Astrocyte of the cerebellum (primary cell): Measurements from ENCODE around the gene S100P.

Experiments used
- DNase-seq: peaks from one replicate; pipeline ENCODE4 v3.0.0-alpha.2; 2011; ENCODE audit warnings: low read depth
- H3K4me3 ChIP-seq: 2 replicates; pipeline ENCODE4 v1.5.1; 2011; ENCODE audit warnings: mild to moderate bottlenecking, low read depth, low read length, moderate library complexity
- in situ Hi-C: cut with HindIII; loops from 2 replicates; pipeline ENCODE4 v1.10.0; 2017; ENCODE audit warnings: low sequenced_read_pairs
- TF ChIP-seq, protein P1 (sequence below): IDR thresholded peaks from 2 replicates; pipeline ENCODE4 v1.5.1; 2012; ENCODE audit warnings: low read length, low read depth, moderate library complexity, mild to moderate bottlenecking; ENCODE audit errors: missing control alignments

Gene S100P

DNA sequence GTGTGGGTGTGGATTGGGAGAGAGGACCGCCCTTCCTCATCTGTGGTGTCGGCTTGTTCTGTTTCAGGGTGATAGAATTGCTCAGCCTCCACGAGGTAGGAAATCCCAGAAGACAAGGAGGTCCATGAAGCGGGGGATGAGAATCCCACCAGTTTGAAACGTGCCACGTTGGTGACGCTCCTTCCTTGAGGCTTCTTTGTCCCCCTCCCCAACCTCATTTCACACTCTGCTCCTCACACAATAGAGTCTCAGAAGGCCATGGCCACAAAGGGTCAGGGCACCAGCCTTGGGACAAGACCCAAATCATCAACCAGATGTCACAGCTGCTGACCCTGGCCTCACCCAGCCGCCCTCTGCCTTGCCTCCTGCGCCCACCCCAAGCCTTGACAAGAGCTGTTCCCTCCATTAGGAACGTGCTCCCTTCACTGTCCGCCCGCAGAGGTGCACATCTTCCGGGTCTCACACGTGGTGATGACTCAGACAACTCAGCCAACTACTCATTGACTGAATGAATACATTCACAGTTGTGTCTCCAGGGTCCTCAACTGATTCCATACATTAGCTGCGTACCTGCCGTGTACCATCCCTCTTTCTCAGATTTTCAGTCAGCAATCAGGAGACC is 40.6 kb downstream of the S100P start:
- in situ Hi-C loops, result no loop called here
- DNase-seq, result no peak
- TF ChIP-seq, protein P1, sequence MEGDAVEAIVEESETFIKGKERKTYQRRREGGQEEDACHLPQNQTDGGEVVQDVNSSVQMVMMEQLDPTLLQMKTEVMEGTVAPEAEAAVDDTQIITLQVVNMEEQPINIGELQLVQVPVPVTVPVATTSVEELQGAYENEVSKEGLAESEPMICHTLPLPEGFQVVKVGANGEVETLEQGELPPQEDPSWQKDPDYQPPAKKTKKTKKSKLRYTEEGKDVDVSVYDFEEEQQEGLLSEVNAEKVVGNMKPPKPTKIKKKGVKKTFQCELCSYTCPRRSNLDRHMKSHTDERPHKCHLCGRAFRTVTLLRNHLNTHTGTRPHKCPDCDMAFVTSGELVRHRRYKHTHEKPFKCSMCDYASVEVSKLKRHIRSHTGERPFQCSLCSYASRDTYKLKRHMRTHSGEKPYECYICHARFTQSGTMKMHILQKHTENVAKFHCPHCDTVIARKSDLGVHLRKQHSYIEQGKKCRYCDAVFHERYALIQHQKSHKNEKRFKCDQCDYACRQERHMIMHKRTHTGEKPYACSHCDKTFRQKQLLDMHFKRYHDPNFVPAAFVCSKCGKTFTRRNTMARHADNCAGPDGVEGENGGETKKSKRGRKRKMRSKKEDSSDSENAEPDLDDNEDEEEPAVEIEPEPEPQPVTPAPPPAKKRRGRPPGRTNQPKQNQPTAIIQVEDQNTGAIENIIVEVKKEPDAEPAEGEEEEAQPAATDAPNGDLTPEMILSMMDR, result no peak
- no peak overlapping the region for H3K4me3 ChIP-seq

DNA sequence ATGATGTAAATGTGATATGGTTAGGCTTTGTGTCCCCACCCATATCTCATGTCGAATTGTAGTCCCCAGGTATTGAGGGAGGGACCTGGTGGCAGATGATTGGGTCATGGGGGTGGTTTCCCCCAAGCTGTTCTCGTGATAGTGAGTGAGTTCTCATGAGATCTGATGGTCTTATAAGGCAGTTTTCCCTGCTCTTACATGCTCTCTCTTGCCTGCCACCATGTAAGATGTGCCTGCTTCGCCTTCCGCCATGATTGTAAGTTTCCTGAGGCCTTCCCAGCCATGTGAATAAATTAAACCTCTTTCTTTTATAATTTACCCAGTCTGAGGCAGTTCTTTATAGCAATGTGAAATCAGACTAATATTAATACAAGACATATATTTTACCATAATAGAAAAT is 46.2 kb downstream of the S100P start:
- no peak overlapping the region for H3K4me3 ChIP-seq
- TF ChIP-seq, protein P1, result no peak
- DNase-seq, result no peak
- in situ Hi-C loops, result no loop called here

DNA sequence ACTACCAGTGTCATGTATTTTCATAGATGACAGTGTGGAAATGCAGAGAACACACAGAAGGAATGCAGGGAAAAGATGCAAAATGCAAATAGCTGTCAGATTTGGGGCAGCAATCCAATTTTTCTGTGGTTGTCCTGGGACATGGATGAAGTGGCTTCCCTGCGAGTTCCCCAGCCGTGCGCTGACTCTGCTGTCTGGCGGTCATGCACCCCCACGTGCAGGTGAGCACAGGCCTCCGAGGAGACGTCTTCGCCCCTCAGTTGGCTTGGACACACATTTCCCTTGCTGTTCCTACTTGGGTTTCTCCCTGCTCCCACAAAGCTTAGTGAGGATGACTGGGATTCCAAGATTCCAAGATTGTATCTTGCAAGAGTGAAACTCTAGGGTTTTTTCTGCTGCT is 46.7 kb downstream of the S100P start:
- in situ Hi-C loops, result no loop called here
- TF ChIP-seq, protein P1, result no peak
- no peak for DNase-seq
- no peak overlapping the region for H3K4me3 ChIP-seq

DNA sequence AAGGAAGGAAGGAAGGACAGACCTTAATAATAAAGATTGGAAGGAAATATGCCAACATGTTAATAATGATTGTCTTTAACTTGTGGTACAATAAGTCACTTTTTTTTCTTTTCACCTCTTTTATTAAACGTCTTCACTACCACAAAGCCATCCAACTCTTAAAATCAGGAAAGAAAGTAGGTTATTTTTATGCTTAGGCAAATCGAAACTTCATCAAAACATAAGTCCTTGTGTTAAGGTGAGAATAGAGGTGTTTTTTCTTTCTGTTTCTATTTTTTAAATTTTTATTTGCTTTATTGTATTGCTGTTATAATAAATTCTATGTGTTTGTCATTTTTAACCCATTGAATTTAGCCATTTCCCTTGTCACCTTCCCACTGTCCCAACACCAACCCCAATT is 48.8 kb downstream of the S100P start:
- in situ Hi-C loops, result no loop called here
- TF ChIP-seq, protein P1, result no peak
- DNase-seq, result no peak
- H3K4me3 ChIP-seq, result no peak overlapping the region

DNA sequence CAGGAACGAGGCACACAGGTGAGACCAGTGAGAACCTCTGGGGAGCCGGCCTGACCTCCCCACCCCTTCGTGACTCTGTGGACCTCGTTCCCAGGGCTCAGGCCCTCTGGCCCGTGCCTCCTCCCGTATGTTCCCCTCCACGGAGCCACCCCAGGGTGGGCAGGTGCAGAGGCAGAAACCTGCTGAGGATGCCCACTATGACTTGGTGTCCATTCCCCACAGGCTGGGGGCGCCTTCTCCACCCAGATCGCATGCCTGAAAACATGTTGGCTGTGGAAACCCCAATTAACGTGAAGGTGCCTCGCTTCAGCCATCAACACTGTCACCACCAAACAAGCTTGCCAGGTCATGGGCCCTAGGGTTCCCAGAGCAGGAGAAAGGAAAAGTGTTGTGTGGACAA is 49.3 kb downstream of the S100P start:
- TF ChIP-seq, protein P1, result no peak
- in situ Hi-C loops, result no loop called here
- H3K4me3 ChIP-seq, result no peak overlapping the region
- DNase-seq, result no peak
